SK-N-SH treated with all-trans-retinoic acid at 6 μM for 48 hours (cell line): ENCODE measurements around the gene TOMM7.
"Not testable (repeated sequence)": the region's sequence is repeated elsewhere in the genome, so short reads cannot be mapped to it uniquely, and the experiment has no call there.

ENCODE experiments used
- ATAC-seq: fragments of 200-7000 bp; cut with Tn5 transposase; 3 replicates; pipeline ENCODE4 v1.9.1; 2020; ENCODE audit warnings: mild to moderate bottlenecking, moderate library complexity
- ARNTL ChIP-seq: fragments of 450-650 bp; formaldehyde crosslinking; IDR thresholded peaks from 2 replicates; pipeline ENCODE4 v1.5.0; 2020; ENCODE audit warnings: low read depth, mild to moderate bottlenecking, moderate library complexity, borderline replicate concordance
- BACH2 ChIP-seq: fragments of 250-450 bp; sonication (Bioruptor Pico); IDR thresholded peaks from 2 replicates; pipeline ENCODE4 v1.9.0; 2021; ENCODE audit warnings: mild to moderate bottlenecking, borderline replicate concordance
- CREB5 ChIP-seq: fragments of 250-450 bp; sonication (Bioruptor Pico); IDR thresholded peaks from 2 replicates; pipeline ENCODE4 v1.5.1; 2020; ENCODE audit warnings: low read depth, mild to moderate bottlenecking, moderate library complexity
- CSDC2 ChIP-seq: fragments of 250-450 bp; sonication (Bioruptor Pico); IDR thresholded peaks from 2 replicates; pipeline ENCODE4 v1.5.0; 2020; ENCODE audit warnings: mild to moderate bottlenecking, moderate library complexity
- CSRNP3 ChIP-seq: fragments of 250-450 bp; sonication (Bioruptor Pico); IDR thresholded peaks from 2 replicates; pipeline ENCODE4 v1.5.1; 2021; ENCODE audit warnings: mild to moderate bottlenecking, moderate library complexity
- ESRRG ChIP-seq: fragments of 250-450 bp; sonication (Bioruptor Pico); IDR thresholded peaks from 2 replicates; pipeline ENCODE4 v1.6.1; 2021; ENCODE audit warnings: mild to moderate bottlenecking
- ISL1 ChIP-seq: fragments of 250-450 bp; sonication (Bioruptor Pico); IDR thresholded peaks from 2 replicates; pipeline ENCODE4 v2.1.2; 2022; ENCODE audit warnings: mild to moderate bottlenecking, moderate library complexity
- OSR1 ChIP-seq: fragments of 250-450 bp; sonication (Bioruptor Pico); IDR thresholded peaks from 2 replicates; pipeline ENCODE4 v1.8.0; 2022; ENCODE audit warnings: moderate library complexity, mild to moderate bottlenecking, inconsistent platforms
- PATZ1 ChIP-seq: fragments of 250-450 bp; sonication (Bioruptor Pico); IDR thresholded peaks from 2 replicates; pipeline ENCODE4 v1.8.0; 2020; ENCODE audit warnings: mild to moderate bottlenecking, moderate library complexity, borderline replicate concordance
- POU6F1 ChIP-seq: fragments of 250-450 bp; sonication (Bioruptor Pico); IDR thresholded peaks from 2 replicates; pipeline ENCODE4 v1.8.0; 2021; ENCODE audit warnings: low read depth, mild to moderate bottlenecking, moderate library complexity, borderline replicate concordance
- PPARA ChIP-seq: fragments of 250-450 bp; sonication (Bioruptor Pico); IDR thresholded peaks from 2 replicates; pipeline ENCODE4 v1.5.0; 2020; ENCODE audit warnings: mild to moderate bottlenecking, borderline replicate concordance
- RARB ChIP-seq: fragments of 250-450 bp; sonication (Bioruptor Pico); IDR thresholded peaks from 2 replicates; pipeline ENCODE4 v1.8.0; 2021; ENCODE audit warnings: mild to moderate bottlenecking, moderate library complexity
- SNAI2 ChIP-seq: fragments of 250-450 bp; sonication (Bioruptor Pico); IDR thresholded peaks from 2 replicates; pipeline ENCODE4 v1.5.0; 2020; ENCODE audit warnings: mild to moderate bottlenecking, moderate library complexity
- TCF4 ChIP-seq: fragments of 250-450 bp; sonication (Bioruptor Pico); IDR thresholded peaks from 2 replicates; pipeline ENCODE4 v1.8.0; 2021; ENCODE audit warnings: mild to moderate bottlenecking, moderate library complexity, borderline replicate concordance
- TOX ChIP-seq: fragments of 250-450 bp; sonication (Bioruptor Pico); IDR thresholded peaks from 2 replicates; pipeline ENCODE4 v1.8.0; 2021; ENCODE audit warnings: mild to moderate bottlenecking, moderate library complexity, borderline replicate concordance
- TSHZ2 ChIP-seq: fragments of 250-450 bp; sonication (Bioruptor Pico); IDR thresholded peaks from 2 replicates; pipeline ENCODE4 v1.5.0; 2020; ENCODE audit warnings: mild to moderate bottlenecking, moderate library complexity
- ZC3H10 ChIP-seq: fragments of 250-450 bp; sonication (Bioruptor Pico); IDR thresholded peaks from 2 replicates; pipeline ENCODE4 v1.5.1; 2021; ENCODE audit warnings: mild to moderate bottlenecking, moderate library complexity
- ZFP3 ChIP-seq: fragments of 250-450 bp; sonication (Bioruptor Pico); IDR thresholded peaks from 2 replicates; pipeline ENCODE4 v1.5.0; 2020; ENCODE audit warnings: mild to moderate bottlenecking, moderate library complexity
- ZFP30 ChIP-seq: fragments of 450-650 bp; formaldehyde crosslinking; IDR thresholded peaks from 2 replicates; pipeline ENCODE4 v1.5.0; 2022; ENCODE audit warnings: mild to moderate bottlenecking, moderate library complexity
- ZNF565 ChIP-seq: fragments of 450-650 bp; formaldehyde crosslinking; conservative IDR thresholded peaks from 2 replicates; pipeline ENCODE4 v1.5.0; 2020; ENCODE audit warnings: low read depth, mild to moderate bottlenecking, moderate library complexity
- ZNF70 ChIP-seq: fragments of 450-650 bp; formaldehyde crosslinking; IDR thresholded peaks from 2 replicates; pipeline ENCODE4 v1.5.0; 2020; ENCODE audit warnings: mild to moderate bottlenecking, moderate library complexity
- ZNF8 ChIP-seq: fragments of 450-650 bp; formaldehyde crosslinking; IDR thresholded peaks from 2 replicates; pipeline ENCODE4 v1.5.0; 2020; ENCODE audit warnings: mild to moderate bottlenecking, moderate library complexity

Gene TOMM7

GRCh38 chr7:22805227-22805626 lies 17.4 kb downstream of the TOMM7 start:
- TF ChIP-seq PPARA (no peak), ZFP3 (CRISPR knock-in tag) (no peak), ZNF8 (no peak), CREB5 (no peak), OSR1 (CRISPR knock-in tag) (no peak), BACH2 (CRISPR knock-in tag) (no peak), ZFP30 (no peak), CSRNP3 (CRISPR knock-in tag) (no peak), ISL1 (CRISPR knock-in tag) (no peak), TOX (no peak), TCF4 (CRISPR knock-in tag) (no peak), SNAI2 (CRISPR knock-in tag) (no peak), PATZ1 (no peak), ESRRG (CRISPR knock-in tag) (no peak), POU6F1 (CRISPR knock-in tag) (no peak), ZNF70 (CRISPR knock-in tag) (no peak), CSDC2 (no peak), ARNTL (no peak), ZNF565 (CRISPR knock-in tag) (no peak), RARB (CRISPR knock-in tag) (no peak)
- no peak for ATAC-seq

GRCh38 chr7:22802831-22803230 lies 19.8 kb downstream of the TOMM7 start:
- ATAC-seq, result not testable (repeated sequence)

GRCh38 chr7:22802426-22802825 lies 20.2 kb downstream of the TOMM7 start:
- TF ChIP-seq ISL1 (CRISPR knock-in tag), result no peak
- no peak for TF ChIP-seq BACH2 (CRISPR knock-in tag)
- TF ChIP-seq OSR1 (CRISPR knock-in tag), result no peak
- no peak for TF ChIP-seq ZC3H10 (CRISPR knock-in tag)
- TF ChIP-seq TOX, result no peak
- TF ChIP-seq, all 23 proteins: peak for 0
- no peak for ATAC-seq

- no peak for ATAC-seq
- TF ChIP-seq TCF4 (CRISPR knock-in tag) (no peak), BACH2 (CRISPR knock-in tag) (no peak), PPARA (no peak), CSRNP3 (CRISPR knock-in tag) (no peak), TOX (no peak), ZFP30 (no peak), OSR1 (CRISPR knock-in tag) (no peak), POU6F1 (CRISPR knock-in tag) (no peak), SNAI2 (CRISPR knock-in tag) (no peak), PATZ1 (no peak), ISL1 (CRISPR knock-in tag) (no peak), ZNF8 (no peak), TSHZ2 (no peak)
Measured at GRCh38 chr7:22801912-22802311, 20.7 kb downstream of the TOMM7 start.
